HEK293T (cell line): ENCODE measurements around the gene TAS2R10.

Source experiments
- ARNT ChIP-seq: fragments of 450-650 bp; IDR thresholded peaks from 2 replicates; pipeline ENCODE4 v1.6.1; 2017; ENCODE audit warnings: mild to moderate bottlenecking
- BHLHE40 ChIP-seq: fragments of 450-650 bp; IDR thresholded peaks from 2 replicates; pipeline ENCODE4 v1.6.1; 2016; ENCODE audit warnings: mild to moderate bottlenecking, moderate library complexity, borderline replicate concordance
- CTBP1 ChIP-seq: fragments of 450-650 bp; IDR thresholded peaks from 2 replicates; pipeline ENCODE4 v1.6.1; 2016; ENCODE audit warnings: borderline replicate concordance
- FOXK2 ChIP-seq: fragments of 450-650 bp; IDR thresholded peaks from 2 replicates; pipeline ENCODE4 v1.6.1; 2016; ENCODE audit warnings: mild to moderate bottlenecking
- FOXM1 ChIP-seq: fragments of 450-650 bp; IDR thresholded peaks from 2 replicates; pipeline ENCODE4 v1.6.1; 2017; ENCODE audit warnings: mild to moderate bottlenecking, borderline replicate concordance
- HDGF ChIP-seq: fragments of 450-650 bp; IDR thresholded peaks from 2 replicates; pipeline ENCODE4 v1.6.1; 2017; ENCODE audit warnings: antibody characterized with exemption, borderline replicate concordance
- LEF1 ChIP-seq: fragments of 450-650 bp; IDR thresholded peaks from 2 replicates; pipeline ENCODE4 v1.6.1; 2017; ENCODE audit warnings: mild to moderate bottlenecking, borderline replicate concordance
- SP1 ChIP-seq: fragments of 450-650 bp; IDR thresholded peaks from 2 replicates; pipeline ENCODE4 v1.6.1; 2017
- SUZ12 ChIP-seq: fragments of 450-650 bp; IDR thresholded peaks from 2 replicates; pipeline ENCODE4 v1.6.1; 2016; ENCODE audit warnings: mild to moderate bottlenecking
- TARDBP ChIP-seq: fragments of 450-650 bp; IDR thresholded peaks from 2 replicates; pipeline ENCODE4 v1.6.1; 2016
- ZNF384 ChIP-seq: fragments of 450-650 bp; IDR thresholded peaks from 2 replicates; pipeline ENCODE4 v1.6.1; 2016
- TF ChIP-seq, protein P1 (sequence below): fragments of 450-650 bp; IDR thresholded peaks from 2 replicates; pipeline ENCODE4 v1.6.1; 2016

DNA sequence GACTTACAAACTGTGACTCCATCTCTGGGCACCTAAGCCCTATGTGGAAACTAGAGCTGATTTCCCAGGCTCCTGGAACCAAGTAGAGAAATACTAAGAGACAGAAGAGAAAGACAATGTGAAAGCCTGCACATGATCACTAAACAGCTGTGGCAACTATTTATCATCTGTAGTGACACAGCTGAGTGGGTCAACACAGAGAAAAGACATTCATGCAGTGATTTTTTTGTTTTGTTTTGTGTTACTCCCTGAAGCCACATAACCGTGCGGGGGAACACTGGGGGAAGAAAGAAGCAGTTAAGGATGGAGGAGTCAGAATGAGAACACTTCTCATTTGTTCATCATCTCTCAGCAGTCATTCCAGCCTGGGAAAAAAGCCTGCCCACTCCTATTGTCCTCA lies 21.6 kb upstream of the TAS2R10 start:
- TF ChIP-seq SP1 (no peak), HDGF (no peak), ZNF384 (no peak), FOXM1 (no peak), FOXK2 (no peak), BHLHE40 (no peak), SUZ12 (no peak), ARNT (no peak), CTBP1 (no peak), TARDBP (no peak), LEF1 (no peak)
- TF ChIP-seq, protein P1, sequence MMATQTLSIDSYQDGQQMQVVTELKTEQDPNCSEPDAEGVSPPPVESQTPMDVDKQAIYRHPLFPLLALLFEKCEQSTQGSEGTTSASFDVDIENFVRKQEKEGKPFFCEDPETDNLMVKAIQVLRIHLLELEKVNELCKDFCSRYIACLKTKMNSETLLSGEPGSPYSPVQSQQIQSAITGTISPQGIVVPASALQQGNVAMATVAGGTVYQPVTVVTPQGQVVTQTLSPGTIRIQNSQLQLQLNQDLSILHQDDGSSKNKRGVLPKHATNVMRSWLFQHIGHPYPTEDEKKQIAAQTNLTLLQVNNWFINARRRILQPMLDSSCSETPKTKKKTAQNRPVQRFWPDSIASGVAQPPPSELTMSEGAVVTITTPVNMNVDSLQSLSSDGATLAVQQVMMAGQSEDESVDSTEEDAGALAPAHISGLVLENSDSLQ, result no peak
